ENCODE data around the gene IPO4.

IPO4 gene

DNA sequence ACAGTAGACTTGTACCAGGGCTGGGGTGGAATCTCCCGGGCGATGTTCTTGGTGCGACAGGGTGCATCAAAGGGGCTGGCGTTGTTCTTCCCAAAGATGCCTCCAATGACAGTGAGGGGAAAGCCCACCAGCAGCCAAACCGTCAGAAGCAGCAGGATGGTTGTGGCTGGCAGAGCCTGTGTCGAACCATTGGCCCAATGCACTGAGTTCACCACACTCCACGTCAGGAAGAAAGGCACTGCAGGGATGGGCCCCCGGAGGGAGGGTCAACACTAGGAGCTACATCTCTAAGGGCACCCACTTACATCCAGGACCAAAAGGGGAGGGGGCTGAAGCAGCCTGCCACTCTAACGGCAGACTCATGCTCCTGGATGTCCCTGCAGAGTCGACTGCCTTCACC is 1.8 kb upstream of the IPO4 start:
- H3K4me1 ChIP-seq (ENCODE audit: control insufficient read depth, insufficient read depth, low read length), result peaks cover 11% of the 10 kb centered on the region; the same call in 1 of the 2 replicates
- TF ChIP-seq, protein P1, sequence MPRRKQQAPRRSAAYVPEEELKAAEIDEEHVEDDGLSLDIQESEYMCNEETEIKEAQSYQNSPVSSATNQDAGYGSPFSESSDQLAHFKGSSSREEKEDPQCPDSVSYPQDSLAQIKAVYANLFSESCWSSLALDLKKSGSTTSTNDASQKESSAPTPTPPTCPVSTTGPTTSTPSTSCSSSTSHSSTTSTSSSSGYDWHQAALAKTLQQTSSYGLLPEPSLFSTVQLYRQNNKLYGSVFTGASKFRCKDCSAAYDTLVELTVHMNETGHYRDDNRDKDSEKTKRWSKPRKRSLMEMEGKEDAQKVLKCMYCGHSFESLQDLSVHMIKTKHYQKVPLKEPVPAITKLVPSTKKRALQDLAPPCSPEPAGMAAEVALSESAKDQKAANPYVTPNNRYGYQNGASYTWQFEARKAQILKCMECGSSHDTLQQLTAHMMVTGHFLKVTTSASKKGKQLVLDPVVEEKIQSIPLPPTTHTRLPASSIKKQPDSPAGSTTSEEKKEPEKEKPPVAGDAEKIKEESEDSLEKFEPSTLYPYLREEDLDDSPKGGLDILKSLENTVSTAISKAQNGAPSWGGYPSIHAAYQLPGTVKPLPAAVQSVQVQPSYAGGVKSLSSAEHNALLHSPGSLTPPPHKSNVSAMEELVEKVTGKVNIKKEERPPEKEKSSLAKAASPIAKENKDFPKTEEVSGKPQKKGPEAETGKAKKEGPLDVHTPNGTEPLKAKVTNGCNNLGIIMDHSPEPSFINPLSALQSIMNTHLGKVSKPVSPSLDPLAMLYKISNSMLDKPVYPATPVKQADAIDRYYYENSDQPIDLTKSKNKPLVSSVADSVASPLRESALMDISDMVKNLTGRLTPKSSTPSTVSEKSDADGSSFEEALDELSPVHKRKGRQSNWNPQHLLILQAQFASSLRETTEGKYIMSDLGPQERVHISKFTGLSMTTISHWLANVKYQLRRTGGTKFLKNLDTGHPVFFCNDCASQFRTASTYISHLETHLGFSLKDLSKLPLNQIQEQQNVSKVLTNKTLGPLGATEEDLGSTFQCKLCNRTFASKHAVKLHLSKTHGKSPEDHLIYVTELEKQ (tag by site-specific recombination; IDR thresholded peaks at IDR 0.05; ENCODE audit: borderline replicate concordance), result no peak
- peak; percentile 52 for TF ChIP-seq ZNF600 (tag by site-specific recombination; IDR thresholded peaks at IDR 0.05)
- H3K36me3 ChIP-seq (ENCODE audit: control insufficient read depth in 2 of 2, insufficient read depth in 1 of 2, low read length in 2 of 2), result peaks cover 6 to 67% of the 10 kb centered on the region in 2 experiments
- no peak overlapping the region for H3K4me3 ChIP-seq (ENCODE audit: low read depth, low read length)
- ChIA-PET POLR2A (no interaction called here), CTCF (interaction anchor here (1.1 kb wide), 1 partner anchor 156 kb away, joined by 3 read pairs; no protein-coding TSS in a partner anchor)
- no peaks in the 10 kb centered on the region for H3K9me3 ChIP-seq (ENCODE audit: control insufficient read depth, insufficient read depth, low read depth, low read length)
- H3K27ac ChIP-seq (ENCODE audit: extremely low read depth, low read depth, low read length), result no peak overlapping the region

DNA sequence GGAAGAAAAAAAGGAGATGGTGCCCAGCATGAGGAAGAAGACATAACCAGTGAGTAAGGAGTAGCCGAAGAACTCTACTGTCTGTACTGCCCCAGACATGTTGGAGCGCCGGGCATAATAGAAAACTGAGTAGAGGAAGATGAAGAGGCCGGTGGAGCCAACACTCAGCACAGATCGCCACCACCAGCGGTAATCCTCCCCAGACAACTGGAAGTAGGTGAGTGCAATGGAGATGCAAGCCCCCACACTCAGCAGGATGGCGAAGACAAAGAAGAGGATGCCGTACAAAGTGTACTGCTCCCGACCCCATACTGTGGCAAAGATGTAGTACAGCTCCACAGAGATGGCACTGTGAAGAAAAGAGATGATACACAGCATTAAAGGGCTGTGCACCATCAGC is 844 bp upstream of the IPO4 start:
- TF ChIP-seq, protein P2, sequence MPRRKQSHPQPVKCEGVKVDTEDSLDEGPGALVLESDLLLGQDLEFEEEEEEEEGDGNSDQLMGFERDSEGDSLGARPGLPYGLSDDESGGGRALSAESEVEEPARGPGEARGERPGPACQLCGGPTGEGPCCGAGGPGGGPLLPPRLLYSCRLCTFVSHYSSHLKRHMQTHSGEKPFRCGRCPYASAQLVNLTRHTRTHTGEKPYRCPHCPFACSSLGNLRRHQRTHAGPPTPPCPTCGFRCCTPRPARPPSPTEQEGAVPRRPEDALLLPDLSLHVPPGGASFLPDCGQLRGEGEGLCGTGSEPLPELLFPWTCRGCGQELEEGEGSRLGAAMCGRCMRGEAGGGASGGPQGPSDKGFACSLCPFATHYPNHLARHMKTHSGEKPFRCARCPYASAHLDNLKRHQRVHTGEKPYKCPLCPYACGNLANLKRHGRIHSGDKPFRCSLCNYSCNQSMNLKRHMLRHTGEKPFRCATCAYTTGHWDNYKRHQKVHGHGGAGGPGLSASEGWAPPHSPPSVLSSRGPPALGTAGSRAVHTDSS (tag by site-specific recombination; IDR thresholded peaks at IDR 0.05), result peak; percentile 55; the same call in 1 of the 2 replicates
- TF ChIP-seq, protein P3, sequence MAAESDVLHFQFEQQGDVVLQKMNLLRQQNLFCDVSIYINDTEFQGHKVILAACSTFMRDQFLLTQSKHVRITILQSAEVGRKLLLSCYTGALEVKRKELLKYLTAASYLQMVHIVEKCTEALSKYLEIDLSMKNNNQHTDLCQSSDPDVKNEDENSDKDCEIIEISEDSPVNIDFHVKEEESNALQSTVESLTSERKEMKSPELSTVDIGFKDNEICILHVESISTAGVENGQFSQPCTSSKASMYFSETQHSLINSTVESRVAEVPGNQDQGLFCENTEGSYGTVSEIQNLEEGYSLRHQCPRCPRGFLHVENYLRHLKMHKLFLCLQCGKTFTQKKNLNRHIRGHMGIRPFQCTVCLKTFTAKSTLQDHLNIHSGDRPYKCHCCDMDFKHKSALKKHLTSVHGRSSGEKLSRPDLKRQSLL (tag by site-specific recombination; IDR thresholded peaks at IDR 0.05), result no peak
- TF ChIP-seq, protein P4, sequence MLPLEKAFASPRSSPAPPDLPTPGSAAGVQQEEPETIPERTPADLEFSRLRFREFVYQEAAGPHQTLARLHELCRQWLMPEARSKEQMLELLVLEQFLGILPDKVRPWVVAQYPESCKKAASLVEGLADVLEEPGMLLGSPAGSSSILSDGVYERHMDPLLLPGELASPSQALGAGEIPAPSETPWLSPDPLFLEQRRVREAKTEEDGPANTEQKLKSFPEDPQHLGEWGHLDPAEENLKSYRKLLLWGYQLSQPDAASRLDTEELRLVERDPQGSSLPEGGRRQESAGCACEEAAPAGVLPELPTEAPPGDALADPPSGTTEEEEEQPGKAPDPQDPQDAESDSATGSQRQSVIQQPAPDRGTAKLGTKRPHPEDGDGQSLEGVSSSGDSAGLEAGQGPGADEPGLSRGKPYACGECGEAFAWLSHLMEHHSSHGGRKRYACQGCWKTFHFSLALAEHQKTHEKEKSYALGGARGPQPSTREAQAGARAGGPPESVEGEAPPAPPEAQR (tag by site-specific recombination; IDR thresholded peaks at IDR 0.05), result no peak
- TF ChIP-seq ZNF138 (tag by site-specific recombination; IDR thresholded peaks at IDR 0.05; ENCODE audit: borderline replicate concordance) (no peak), ZNF707 (tag by site-specific recombination; IDR thresholded peaks at IDR 0.05) (no peak)
- ChIA-PET POLR2A (interaction anchor here (1.3 to 2.3 kb wide), 8 partner anchors 9 to 75 kb away, joined by 4 to 19 read pairs (median 9); partner anchors contain the start of genes CHMP4A, DCAF11, EMC9 and IRF9), CTCF (interaction anchor here (1.3 to 3.0 kb wide), 2 partner anchors 28 to 107 kb away, joined by 3 to 12 read pairs; partner anchors contain the start of gene IRF9)
- Histone ChIP-seq H3K4me3 (ENCODE audit: low read depth, low read length) (no peak overlapping the region), H3K27ac (ENCODE audit: extremely low read depth, low read depth, low read length) (no peak overlapping the region), H3K36me3 (ENCODE audit: control insufficient read depth in 2 of 2, insufficient read depth in 1 of 2, low read length in 2 of 2) (peaks cover 6 to 75% of the 10 kb centered on the region in 2 experiments), H3K4me1 (ENCODE audit: control insufficient read depth, insufficient read depth, low read length) (peaks cover 7% of the 10 kb centered on the region; the same call in 1 of the 2 replicates), H3K9me3 (ENCODE audit: control insufficient read depth, insufficient read depth, low read depth, low read length) (no peaks in the 10 kb centered on the region)

DNA sequence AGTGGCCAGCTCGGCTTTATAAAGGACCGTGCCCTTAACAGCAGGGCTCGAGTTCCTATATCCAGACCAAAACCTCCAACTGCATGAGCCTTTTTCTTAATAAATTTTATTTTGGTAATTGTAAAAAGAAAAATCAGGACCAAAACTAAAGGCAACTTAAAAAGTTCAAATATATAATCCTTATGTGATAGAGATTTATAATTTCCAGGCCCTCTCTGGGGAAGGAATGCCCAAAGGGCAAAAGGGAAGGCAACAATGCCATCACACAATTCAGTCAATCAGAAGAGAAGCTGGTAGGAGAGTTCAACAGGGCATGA is 401 bp upstream of the IPO4 start:
- H3K27ac ChIP-seq (ENCODE audit: extremely low read depth, low read depth, low read length), result no peak overlapping the region
- ChIA-PET CTCF (interaction anchor here (0.6 to 3.0 kb wide), 3 partner anchors 28 to 174 kb away, joined by 3 to 12 read pairs (median 3); partner anchors contain the start of gene IRF9), POLR2A (interaction anchor here (0.6 to 2.3 kb wide), 17 partner anchors 10 to 867 kb away, joined by 3 to 19 read pairs (median 7); partner anchors contain the start of genes CHMP4A, DCAF11, EMC9 and IRF9)
- no peak overlapping the region; the same call in none of the 2 replicates for H3K4me3 ChIP-seq (ENCODE audit: low read depth, low read length)
- H3K4me1 ChIP-seq (ENCODE audit: control insufficient read depth, insufficient read depth, low read length), result peaks cover 7% of the 10 kb centered on the region; the same call in 1 of the 2 replicates
- peaks cover 6 to 75% of the 10 kb centered on the region in 2 experiments for H3K36me3 ChIP-seq (ENCODE audit: control insufficient read depth in 2 of 2, insufficient read depth in 1 of 2, low read length in 2 of 2)
- TF ChIP-seq ZNF335 (tag by site-specific recombination; conservative IDR thresholded peaks at IDR 0.05) (peak; percentile 14; the same call in 1 of the 2 replicates), ZNF501 (tag by site-specific recombination; IDR thresholded peaks at IDR 0.05) (no peak), ZEB2 (tag by site-specific recombination; IDR thresholded peaks at IDR 0.05) (0 out of 2 replicates have a peak, but pooled peaks have one; percentile 5)
- no peaks in the 10 kb centered on the region for H3K9me3 ChIP-seq (ENCODE audit: control insufficient read depth, insufficient read depth, low read depth, low read length)
